IPS-20b (cell line): ENCODE data around the gene FAM151B.
A peak's percentile ranks its signal among the peaks of the same experiment; 100 is the strongest.
"Not testable (repeated sequence)": the region's sequence is repeated elsewhere in the genome, so short reads cannot be mapped to it uniquely, and the experiment has no call there.

ENCODE experiments used
- H3K27ac ChIP-seq: one replicate; pipeline ENCODE4 v1.5.1; 2013; ENCODE audit warnings: low read length
- H3K27me3 ChIP-seq: 2 replicates; pipeline ENCODE4 v1.6.1; 2013; ENCODE audit warnings: mild to moderate bottlenecking, low read length, inconsistent platforms; ENCODE audit not compliant: insufficient read depth
- H3K36me3 ChIP-seq: 2 replicates; pipeline ENCODE4 v1.6.1; 2013; ENCODE audit warnings: low read depth, mild to moderate bottlenecking, inconsistent platforms, low read length, moderate library complexity; ENCODE audit not compliant: insufficient read depth
- H3K4me1 ChIP-seq: 2 replicates; pipeline ENCODE4 v1.6.1; 2013; ENCODE audit warnings: mild to moderate bottlenecking, control low read depth, inconsistent platforms, low read length, moderate library complexity; ENCODE audit not compliant: insufficient read depth
- H3K4me3 ChIP-seq: 2 replicates; pipeline ENCODE4 v1.5.1; 2013; ENCODE audit warnings: mild to moderate bottlenecking, low read length, inconsistent platforms
- H3K9ac ChIP-seq: 2 replicates; pipeline ENCODE4 v1.6.1; 2013; ENCODE audit warnings: low read depth, mild to moderate bottlenecking, inconsistent platforms, low read length, moderate library complexity
- H3K9me3 ChIP-seq: 2 replicates; pipeline ENCODE4 v1.6.1; 2013; ENCODE audit warnings: mild to moderate bottlenecking, low read depth, low read length, inconsistent platforms; ENCODE audit not compliant: insufficient read depth

Gene FAM151B, protein sequence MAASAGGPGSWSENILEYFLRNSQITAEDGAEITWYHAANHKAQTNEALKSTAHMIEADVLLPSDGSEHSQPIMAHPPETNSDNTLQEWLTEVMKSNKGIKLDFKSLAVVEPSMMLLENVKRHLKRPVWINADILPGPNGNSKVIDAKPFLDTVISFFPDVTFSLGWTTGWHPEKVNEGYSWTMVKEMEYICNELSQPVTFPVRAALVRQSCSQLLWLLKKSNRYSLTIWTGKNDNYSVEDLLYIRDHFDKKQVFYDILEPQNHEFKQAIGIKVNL

DNA sequence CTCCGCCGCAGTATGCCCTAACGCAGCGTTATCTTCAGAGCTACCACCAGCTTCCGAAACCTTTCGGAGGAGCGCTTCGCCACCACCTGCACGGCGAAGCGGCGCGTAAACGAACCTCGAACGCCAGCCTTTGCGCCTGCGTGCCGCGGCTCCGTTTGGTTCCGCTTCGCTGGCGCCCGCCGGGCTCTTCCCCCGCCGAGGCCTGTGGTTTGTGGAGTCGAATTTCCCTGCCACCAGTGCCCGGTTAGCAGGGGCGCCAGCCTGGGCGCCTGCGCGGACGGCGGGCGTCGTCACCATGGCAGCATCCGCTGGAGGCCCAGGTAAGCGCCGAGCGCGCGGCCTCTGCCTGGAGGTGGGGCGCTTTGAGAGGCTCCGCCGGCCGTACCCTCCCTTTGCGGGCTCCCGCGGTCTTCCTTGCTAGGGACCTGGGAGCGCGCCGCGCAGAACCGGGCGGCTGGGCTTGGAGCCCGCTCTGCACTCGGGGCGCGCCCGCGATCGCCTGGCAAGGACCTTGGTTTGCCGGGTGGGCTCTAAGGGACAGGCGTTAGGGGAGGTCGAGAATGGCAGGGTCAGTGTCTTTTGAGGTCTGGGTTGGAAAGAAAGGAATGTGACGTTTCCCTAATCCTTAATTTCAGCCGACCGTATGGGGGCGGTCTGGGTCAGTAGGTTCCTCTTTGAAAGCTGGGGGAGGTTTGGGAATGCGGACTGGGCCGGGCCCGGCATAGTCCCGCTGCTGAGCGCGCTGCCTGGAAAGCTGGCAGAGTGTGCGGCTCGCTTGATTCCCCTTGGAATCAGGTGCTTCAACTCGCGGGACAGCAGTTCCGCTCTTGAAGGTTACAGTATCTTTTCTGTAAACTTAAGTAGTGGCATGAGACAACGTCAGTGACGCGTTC, at the start of gene FAM151B:
FAM151B (plus strand) TSS at position 272 of the 893 bp plus-strand sequence; CDS start at position 296, 24 bp downstream.
- peaks cover 5% of the 10 kb centered on the region; the same call in 1 of the 2 replicates for H3K4me1 ChIP-seq
- H3K27ac ChIP-seq, result peak within 1 kb of the TSS; percentile 42
- H3K36me3 ChIP-seq, result no peaks in the 10 kb centered on the region
- 0 out of 2 replicates have a peak, but pooled peaks cover 3% of the 10 kb centered on the region for H3K9me3 ChIP-seq
- peak within 1 kb of the TSS; percentile 81 for H3K4me3 ChIP-seq
- H3K9ac ChIP-seq, result peak within 1 kb of the TSS; percentile 77; the same call in 1 of the 2 replicates
- peaks cover 9% of the 10 kb centered on the region for H3K27me3 ChIP-seq

DNA sequence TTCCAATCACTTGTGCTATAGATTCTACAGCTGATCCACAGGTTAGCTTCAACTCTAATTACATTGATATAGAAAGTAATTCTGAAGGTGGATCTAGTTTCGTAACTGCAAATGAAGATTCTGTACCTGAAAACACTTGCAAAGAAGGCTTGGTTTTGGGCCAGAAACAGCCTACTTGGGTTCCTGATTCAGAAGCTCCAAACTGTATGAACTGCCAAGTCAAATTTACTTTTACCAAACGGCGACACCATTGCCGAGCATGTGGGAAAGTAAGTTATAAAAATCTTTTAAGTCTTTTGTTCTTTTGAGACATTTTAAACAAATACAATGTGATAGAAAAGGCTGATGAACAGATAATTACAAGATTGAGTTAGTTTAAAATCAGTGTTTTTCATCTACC, 49.2 kb upstream of the FAM151B start:
- Histone ChIP-seq H3K4me1 (no peaks in the 10 kb centered on the region), H3K9me3 (no peaks in the 10 kb centered on the region), H3K27me3 (no peaks in the 10 kb centered on the region), H3K9ac (no peak overlapping the region), H3K4me3 (no peak overlapping the region), H3K36me3 (peaks cover 70% of the 10 kb centered on the region), H3K27ac (no peak overlapping the region)

DNA sequence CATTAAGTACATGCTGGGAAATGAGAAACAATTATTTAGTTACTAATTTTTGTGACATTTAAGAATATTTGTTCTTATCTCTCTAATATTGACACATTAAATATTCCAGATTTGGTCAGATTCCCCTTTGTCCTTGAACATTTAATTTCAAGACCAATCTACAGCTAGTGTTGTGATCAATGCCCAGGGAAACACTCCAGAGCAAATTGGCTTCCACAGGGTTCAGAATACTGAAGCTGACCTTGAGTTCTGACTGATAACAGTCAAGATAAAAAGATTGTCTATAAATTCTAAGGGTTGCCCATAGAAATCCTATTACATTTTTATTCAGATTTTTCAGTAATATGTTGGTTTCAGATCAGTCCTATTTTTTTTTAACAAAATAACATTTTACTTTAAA, 48.7 kb upstream of the FAM151B start:
- Histone ChIP-seq H3K36me3 (peaks cover 70% of the 10 kb centered on the region), H3K27me3 (no peaks in the 10 kb centered on the region), H3K4me3 (no peak overlapping the region), H3K4me1 (no peaks in the 10 kb centered on the region), H3K27ac (no peak overlapping the region), H3K9me3 (no peaks in the 10 kb centered on the region), H3K9ac (no peak overlapping the region)

DNA sequence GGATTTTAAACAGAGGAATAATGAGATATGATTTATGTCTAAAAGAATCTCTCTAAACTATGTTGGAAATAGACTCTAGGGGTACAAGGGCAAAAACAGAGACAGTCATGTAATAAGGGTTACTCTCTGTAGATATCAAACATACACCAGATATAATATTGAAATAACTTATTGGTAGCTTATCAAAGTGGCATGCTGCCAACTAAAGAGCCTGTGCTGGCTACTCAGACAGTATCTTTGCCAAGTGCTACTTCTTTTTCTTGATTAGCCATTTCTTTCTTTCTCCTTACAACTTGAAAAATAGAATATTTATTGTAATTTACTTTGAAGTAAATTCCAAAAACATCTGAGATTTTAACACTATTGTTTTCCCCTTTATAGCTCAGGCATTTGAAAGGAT, 45.2 kb upstream of the FAM151B start:
- H3K36me3 ChIP-seq, result peaks cover 71% of the 10 kb centered on the region
- H3K4me1 ChIP-seq, result no peaks in the 10 kb centered on the region

DNA sequence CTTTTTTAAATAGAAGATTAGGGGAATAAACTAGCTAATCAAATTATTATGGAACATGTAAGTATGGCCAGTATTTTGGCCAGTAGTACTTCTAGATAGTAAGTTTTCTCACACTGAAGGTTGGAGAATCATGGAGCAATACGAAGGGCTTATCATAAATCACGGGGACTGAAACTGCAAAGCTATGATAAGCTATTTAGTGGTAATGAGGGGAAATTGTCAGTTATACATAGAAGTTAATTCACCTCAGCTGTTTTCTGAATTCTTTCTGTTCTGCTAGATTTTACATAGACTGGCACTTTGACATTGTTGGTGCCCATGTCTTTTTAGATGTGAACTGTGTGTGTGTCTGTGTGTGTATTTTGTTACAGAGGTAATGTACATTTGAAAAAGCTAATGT, 34.5 kb upstream of the FAM151B start:
- no peaks in the 10 kb centered on the region for H3K9me3 ChIP-seq
- no peaks in the 10 kb centered on the region for H3K4me1 ChIP-seq
- no peak overlapping the region for H3K4me3 ChIP-seq
- H3K36me3 ChIP-seq, result peaks cover 64% of the 10 kb centered on the region
- H3K27me3 ChIP-seq, result no peaks in the 10 kb centered on the region
- no peak overlapping the region for H3K27ac ChIP-seq
- H3K9ac ChIP-seq, result no peak overlapping the region

More for the DNA sequence above, 45.2 kb upstream of the FAM151B start:
- no peak overlapping the region for H3K9ac ChIP-seq
- no peaks in the 10 kb centered on the region for H3K27me3 ChIP-seq
- H3K4me3 ChIP-seq, result no peak overlapping the region
- no peak overlapping the region for H3K27ac ChIP-seq
- no peaks in the 10 kb centered on the region for H3K9me3 ChIP-seq

DNA sequence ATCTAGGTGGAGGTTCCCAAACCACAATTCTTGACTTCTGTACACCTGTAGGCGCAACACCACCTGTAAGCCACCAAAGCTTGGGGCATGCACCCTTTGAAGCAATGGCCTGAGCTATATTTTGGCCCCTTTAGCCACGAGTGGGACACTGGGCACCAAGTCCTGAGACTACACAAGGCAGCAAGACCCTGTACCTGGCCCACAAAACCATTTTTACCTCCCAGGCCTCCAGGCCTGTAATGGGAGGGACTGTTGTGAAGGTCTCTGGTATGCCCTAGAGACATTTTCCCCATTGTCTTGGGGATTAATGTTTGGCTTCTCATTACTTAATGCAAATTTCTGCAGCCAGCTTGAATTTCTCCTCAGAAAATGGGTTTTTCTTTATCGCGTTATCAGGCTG, 24.6 kb upstream of the FAM151B start:
- no peak overlapping the region for H3K4me3 ChIP-seq
- H3K36me3 ChIP-seq, result peaks cover 59% of the 10 kb centered on the region
- no peak overlapping the region for H3K27ac ChIP-seq
- H3K4me1 ChIP-seq, result peaks cover 7% of the 10 kb centered on the region
- no peak overlapping the region for H3K9ac ChIP-seq
- H3K9me3 ChIP-seq, result peaks cover 25% of the 10 kb centered on the region
- H3K27me3 ChIP-seq, result no peaks in the 10 kb centered on the region

DNA sequence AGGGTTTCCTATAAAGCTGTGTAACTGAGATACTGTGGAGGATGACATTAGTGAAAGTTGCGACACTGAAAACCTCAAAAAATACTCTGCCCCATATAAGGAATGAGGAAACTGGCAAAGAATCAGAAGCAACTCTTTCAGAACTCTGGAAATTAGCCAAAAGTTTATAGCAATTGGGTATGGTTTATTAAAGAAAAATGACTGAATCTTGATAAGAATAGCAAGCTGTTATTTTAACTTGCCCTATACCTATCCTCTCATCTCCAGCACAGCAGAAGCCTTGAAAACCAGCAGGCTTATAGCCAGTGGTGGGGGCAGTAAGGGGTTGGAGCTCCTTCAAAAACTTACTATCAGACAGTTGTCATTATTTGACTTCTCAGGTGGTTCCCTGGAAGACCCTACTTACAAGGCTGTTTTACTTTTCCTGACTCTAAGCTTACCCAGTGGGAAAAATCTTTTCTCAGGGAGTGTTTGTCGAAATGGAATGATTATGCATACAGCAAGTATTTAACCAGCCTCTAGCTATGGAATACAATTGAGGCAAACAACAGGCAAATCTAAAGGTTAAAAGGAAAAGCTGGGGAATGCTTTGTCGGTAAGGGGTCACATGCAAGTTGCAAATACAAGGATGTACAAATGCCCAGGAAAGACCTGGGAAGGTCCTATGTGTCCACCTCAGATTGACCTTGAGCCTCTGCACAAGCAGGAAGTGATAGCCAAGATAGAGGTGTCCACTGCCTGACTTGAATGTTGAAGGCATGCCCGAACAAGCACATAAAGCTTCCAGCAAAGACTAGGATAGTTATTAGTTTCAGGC, 21.0 kb upstream of the FAM151B start:
- no peak overlapping the region for H3K9ac ChIP-seq
- H3K4me3 ChIP-seq, result no peak overlapping the region
- peaks cover 7% of the 10 kb centered on the region for H3K4me1 ChIP-seq
- H3K36me3 ChIP-seq, result peaks cover 42% of the 10 kb centered on the region
- H3K27ac ChIP-seq, result no peak overlapping the region
- peaks cover 31% of the 10 kb centered on the region for H3K9me3 ChIP-seq
- no peaks in the 10 kb centered on the region for H3K27me3 ChIP-seq

DNA sequence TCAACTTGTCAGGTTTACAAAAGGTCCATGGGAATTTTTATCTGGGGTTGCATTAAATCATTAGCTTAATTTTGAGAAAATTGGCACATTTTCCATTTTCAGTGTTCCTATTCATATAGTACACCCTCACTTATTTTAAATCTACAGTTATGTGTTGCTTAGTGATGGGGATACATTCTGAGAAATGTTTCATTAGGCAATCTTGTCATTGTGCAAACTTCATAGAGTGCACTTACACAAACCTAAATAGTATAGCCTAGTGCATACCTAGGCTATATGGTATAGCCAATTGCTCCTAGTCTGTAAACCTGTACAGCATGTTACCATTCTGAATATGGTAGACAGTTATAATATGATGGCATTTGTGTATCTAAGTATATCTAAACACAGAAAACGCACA, 19.8 kb upstream of the FAM151B start:
- H3K36me3 ChIP-seq, result peaks cover 30% of the 10 kb centered on the region
- H3K9me3 ChIP-seq, result peaks cover 20% of the 10 kb centered on the region
- no peaks in the 10 kb centered on the region for H3K27me3 ChIP-seq
- H3K4me1 ChIP-seq, result peaks cover 7% of the 10 kb centered on the region
- no peak overlapping the region for H3K4me3 ChIP-seq
- no peak overlapping the region for H3K9ac ChIP-seq
- no peak overlapping the region for H3K27ac ChIP-seq

DNA sequence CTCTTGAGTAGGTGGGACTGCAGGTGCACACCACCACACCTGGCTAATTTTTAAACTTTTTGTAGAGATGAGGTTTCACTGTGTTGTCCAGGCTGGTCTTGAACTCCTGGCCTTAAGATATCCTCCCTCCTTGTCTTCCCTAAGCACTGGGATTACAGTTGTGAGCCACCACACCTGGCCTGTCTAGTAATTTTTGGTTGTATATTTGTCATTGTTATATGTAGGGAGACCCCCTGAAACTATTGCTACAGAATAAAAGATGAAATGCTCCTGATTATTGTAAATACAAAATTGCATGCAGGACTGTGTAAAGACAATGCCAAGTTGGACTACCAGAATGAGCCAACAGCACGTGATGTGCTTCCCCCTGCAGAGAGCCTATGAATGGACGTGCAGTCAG, 17.3 kb upstream of the FAM151B start:
- Histone ChIP-seq H3K9me3 (peaks cover 10% of the 10 kb centered on the region), H3K36me3 (peaks cover 45% of the 10 kb centered on the region)
- H3K27me3 ChIP-seq, H3K9ac ChIP-seq, H3K27ac ChIP-seq, H3K4me3 ChIP-seq, H3K4me1 ChIP-seq: not testable (repeated sequence)

DNA sequence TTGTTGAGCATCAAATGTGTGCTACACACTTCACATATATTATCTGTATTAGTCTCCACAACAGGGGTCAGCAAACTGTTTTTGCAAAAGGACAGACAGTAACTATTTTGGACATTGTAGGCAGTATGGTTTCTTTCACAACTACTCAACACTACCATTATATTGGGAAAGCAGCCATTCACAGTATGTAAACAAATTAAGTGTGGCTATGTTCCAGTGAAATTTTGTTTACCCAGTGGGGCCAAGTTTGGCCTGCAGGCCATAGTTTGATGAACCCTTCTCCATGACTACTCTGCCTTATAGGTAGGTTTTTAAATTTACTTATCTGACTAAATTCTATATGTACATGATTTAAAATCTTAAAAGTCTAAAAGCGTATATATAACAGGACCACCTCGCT, 13.0 kb upstream of the FAM151B start:
- peaks cover 5% of the 10 kb centered on the region for H3K9me3 ChIP-seq
- H3K4me3 ChIP-seq, result no peak overlapping the region
- H3K9ac ChIP-seq, result no peak overlapping the region
- H3K27ac ChIP-seq, result no peak overlapping the region
- H3K4me1 ChIP-seq, result peaks cover 4% of the 10 kb centered on the region; the same call in 1 of the 2 replicates
- H3K27me3 ChIP-seq, result no peaks in the 10 kb centered on the region
- peaks cover 34% of the 10 kb centered on the region for H3K36me3 ChIP-seq

DNA sequence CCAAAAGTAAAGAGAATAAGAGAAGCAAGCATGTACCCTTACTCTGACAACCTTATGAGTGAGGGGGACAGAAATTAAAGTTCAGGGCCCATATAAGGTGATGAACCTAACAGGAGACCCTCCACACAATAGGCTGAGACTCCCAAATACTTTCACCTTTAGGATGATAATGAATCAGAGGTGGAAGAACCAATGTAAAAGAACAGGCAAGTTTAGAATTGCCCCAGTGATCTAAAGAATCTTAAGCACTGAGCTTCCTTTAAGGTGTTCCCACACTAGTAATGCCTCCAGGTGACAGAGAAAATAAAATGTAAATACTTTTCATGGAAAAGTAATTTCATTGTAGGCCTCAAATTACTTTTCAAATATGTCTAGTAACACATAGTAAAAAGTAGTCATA, 8.2 kb upstream of the FAM151B start:
- Histone ChIP-seq H3K36me3 (peaks cover 21% of the 10 kb centered on the region), H3K27ac (no peak overlapping the region), H3K9ac (no peak overlapping the region), H3K27me3 (no peaks in the 10 kb centered on the region), H3K4me3 (no peak overlapping the region), H3K9me3 (0 out of 2 replicates have a peak, but pooled peaks cover 1% of the 10 kb centered on the region), H3K4me1 (peaks cover 4% of the 10 kb centered on the region; the same call in 1 of the 2 replicates)
